Pancreas (tissue), 10 donors: ENCODE data around the gene EPC1. TPM values are rescaled to one million over a fixed set of nuclear protein-coding genes. Genes with fewer than 3 reads are reported as not detected.
"Not testable (repeated sequence)": the region's sequence is repeated elsewhere in the genome, so short reads cannot be mapped to it uniquely, and the experiment has no call there.

Experiments
- ATAC-seq, 4 donors: fragments of 200-7000 bp; cut with Tn5 transposase; one replicate each; pipeline versions ENCODE4 v1.8.0 to v1.9.1; 2020; ENCODE audit warnings: mild to moderate bottlenecking in 4 of 4, moderate library complexity in 4 of 4
- DNase-seq, 6 donors: peaks; one replicate each; pipeline ENCODE4 v3.0.0-alpha.2; 2020
- FAIRE-seq: peaks from 2 replicates; lab custom pipeline; 2012; peaks lifted over from hg19 to GRCh38; lab: Jason Lieb, UNC
- H3K27ac ChIP-seq, 4 donors: fragments of 200-600 bp; sonication (generic); 1 replicate in 3 of 4; 2 replicates in 1 of 4; pipeline versions ENCODE4 v1.5.0 to v1.8.0; 2020
- H3K27me3 ChIP-seq, 4 donors: fragments of 200-600 bp; one replicate each; pipeline ENCODE4 v1.8.0; 2021
- H3K36me3 ChIP-seq, 3 donors: fragments of 200-600 bp; sonication (generic) in 1 of 3; one replicate each; pipeline versions ENCODE4 v1.5.0 to v1.8.0; 2020 to 2021
- H3K4me1 ChIP-seq, 3 donors: fragments of 200-600 bp; one replicate each; pipeline ENCODE4 v1.8.0; 2021
- H3K4me3 ChIP-seq, 4 donors: fragments of 200-600 bp; sonication (generic) in 2 of 4; one replicate each; pipeline versions ENCODE4 v1.5.0 to v1.8.0; 2020 to 2021
- H3K9me3 ChIP-seq, 4 donors: fragments of 200-600 bp; one replicate each; pipeline ENCODE4 v1.8.0; 2021
- CTCF ChIP-seq, 4 donors: fragments of 200-600 bp; sonication (generic) in 3 of 4; IDR thresholded peaks; one replicate each; pipeline versions ENCODE4 v1.5.0 to v1.8.0; 2021; ENCODE audit warnings: antibody characterized with exemption in 4 of 4
- WGBS, 2 donors: extraction: QIAGEN DNeasy Blood & Tissue Kit; methylation state at CpG; one replicate each; pipeline ENCODE4 v1.1.7; 2013; 5-methylcytosine and 5-hydroxymethylcytosine counted together
- intact Hi-C, 3 donors: fragments of 100-400 bp; cut with DNase I; formaldehyde crosslinking; loops; one replicate each; pipeline versions ENCODE4 v1.11.1 to v1.14.2; 2022
- polyA plus RNA-seq, 2 donors: library from polyadenylated mRNA; stranded (reverse); fragments of 200-250 nt; gene quantifications; one replicate each; pipeline ENCODE4 v1.2.3, GENCODE V29; 2013
- total RNA-seq, 6 donors: library from RNA; stranded (reverse); fragmentation: NEBNext Ultra II Directional in 4 of 6; extraction: Animal tissue kit (Norgen Biotek cat#: 25700) in 4 of 6; gene quantifications; one replicate each; pipeline versions ENCODE4 v1.2.1 to v1.2.4, GENCODE V29; 2021 to 2023
- donor health status: healthy with polysubstance abuse.
- donor health status: DM: no; HTN: no; CAD: no; lungs with moderate emphysema.
- donor health status: DM: no; HTN: no; CAD: no.
- donor health status: control.
- donor health status: control.
- donor health status: Bipolar disorder and iron deficiency.
- donor health status: DM: yes; HTN: yes; CAD: no.
- donor health status: DM: no; HTN: no; CAD: no.
- donor health status: DM: no; HTN: no; CAD: no.
- donor health status: DM: yes; HTN: yes; CAD: no.

The EPC1 gene
- total and polyA plus RNA-seq, 8 donors: 11.3 to 21.8 (median 16.4) TPM

- no peak overlapping the region for H3K27ac ChIP-seq
- FAIRE-seq (no peak), ATAC-seq (no peak), DNase-seq (no peak)
- no peaks in the 10 kb centered on the region for H3K27me3 ChIP-seq
- H3K9me3 ChIP-seq: no peaks in the 10 kb centered on the region
- no peaks in the 10 kb centered on the region for H3K4me1 ChIP-seq
- H3K4me3 ChIP-seq: no peak overlapping the region
- TF ChIP-seq CTCF (IDR thresholded peaks at IDR 0.05): no peak
- 77 to 88% methylated on average over 1 of the region's 1 CpG for WGBS, 2 donors
- intact Hi-C loops: no loop called here
- H3K36me3 ChIP-seq: no peaks in the 10 kb centered on the region
Observed at GRCh38 chr10:32240471-32240870, 106.5 kb downstream of the EPC1 start.

GRCh38 chr10:32239769-32240168, 107.2 kb downstream of the EPC1 start:
- Histone ChIP-seq H3K36me3 (no peaks in the 10 kb centered on the region), H3K4me3 (no peak overlapping the region), H3K27ac (no peak overlapping the region), H3K27me3 (no peaks in the 10 kb centered on the region), H3K4me1 (no peaks in the 10 kb centered on the region), H3K9me3 (no peaks in the 10 kb centered on the region)
- TF ChIP-seq CTCF (IDR thresholded peaks at IDR 0.05): no peak
- intact Hi-C loops: no loop called here
- DNase-seq (no peak), FAIRE-seq (no peak), ATAC-seq (no peak)

GRCh38 chr10:32237644-32238345, 109.2 kb downstream of the EPC1 start:
- intact Hi-C loops: no loop called here
- Histone ChIP-seq H3K4me1 (no peaks in the 10 kb centered on the region), H3K27ac (no peak overlapping the region), H3K36me3 (no peaks in the 10 kb centered on the region), H3K27me3 (no peaks in the 10 kb centered on the region), H3K4me3 (no peak overlapping the region), H3K9me3 (no peaks in the 10 kb centered on the region)
- no peak for ATAC-seq
- no peak for FAIRE-seq
- 85% methylated on average over 3 of the region's 3 CpGs for WGBS, 2 donors
- DNase-seq: no peak
- no peak for TF ChIP-seq CTCF (IDR thresholded peaks at IDR 0.05)

- DNase-seq: no peak
- Histone ChIP-seq H3K36me3 (no peaks in the 10 kb centered on the region), H3K27ac (no peak overlapping the region), H3K27me3 (no peaks in the 10 kb centered on the region), H3K4me3 (no peak overlapping the region), H3K9me3 (no peaks in the 10 kb centered on the region), H3K4me1 (no peaks in the 10 kb centered on the region)
- FAIRE-seq: no peak
- no peak for ATAC-seq
- 76 to 83% methylated on average over 1 of the region's 1 CpG for WGBS, 2 donors
- intact Hi-C loops: no loop called here
- no peak for TF ChIP-seq CTCF (IDR thresholded peaks at IDR 0.05)
Observed at GRCh38 chr10:32234471-32234870, 112.5 kb downstream of the EPC1 start.

GRCh38 chr10:32233375-32233774, 113.6 kb downstream of the EPC1 start:
- H3K9me3 ChIP-seq, FAIRE-seq, H3K4me1 ChIP-seq, H3K4me3 ChIP-seq, ATAC-seq, H3K36me3 ChIP-seq, H3K27ac ChIP-seq, DNase-seq, intact Hi-C loops, H3K27me3 ChIP-seq: not testable (repeated sequence)
- 96% methylated on average over 22 to 36 of the region's 36 CpGs for WGBS, 2 donors
